Measurements from ENCODE around the gene CDH4.

The CDH4 gene

DNA sequence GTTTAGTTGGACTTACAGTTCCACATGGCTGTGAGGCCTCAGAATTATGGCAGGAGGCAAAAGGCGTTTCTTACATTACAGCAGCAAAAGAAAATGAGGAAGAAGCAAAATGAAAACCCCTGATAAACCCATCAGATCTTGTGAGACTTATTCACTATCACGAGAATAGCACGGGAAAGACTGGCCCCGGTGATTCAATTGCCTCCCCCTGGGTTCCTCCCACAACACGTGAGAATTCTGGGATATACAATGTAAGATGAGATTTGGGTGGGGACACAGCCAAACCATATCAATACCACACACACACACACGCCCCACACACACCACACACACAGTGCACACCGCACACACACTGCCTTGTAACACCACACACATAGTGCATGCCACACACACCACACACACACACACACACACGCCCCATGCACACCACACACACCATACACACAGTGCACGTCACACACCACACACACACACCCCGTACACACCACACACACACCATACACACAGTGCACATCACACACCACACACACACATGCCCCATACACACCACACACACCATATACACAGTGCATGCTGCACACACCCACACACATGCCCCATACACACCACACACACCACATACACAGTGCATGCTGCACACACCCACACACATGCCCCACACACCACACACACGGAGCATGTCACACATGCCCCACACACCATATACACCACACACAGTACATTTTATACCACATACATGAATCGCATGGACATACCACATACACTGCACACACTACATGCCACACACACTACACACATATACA, 503.1 kb downstream of the CDH4 start:
- no peak for DNase-seq (ENCODE audit: low spot score)

DNA sequence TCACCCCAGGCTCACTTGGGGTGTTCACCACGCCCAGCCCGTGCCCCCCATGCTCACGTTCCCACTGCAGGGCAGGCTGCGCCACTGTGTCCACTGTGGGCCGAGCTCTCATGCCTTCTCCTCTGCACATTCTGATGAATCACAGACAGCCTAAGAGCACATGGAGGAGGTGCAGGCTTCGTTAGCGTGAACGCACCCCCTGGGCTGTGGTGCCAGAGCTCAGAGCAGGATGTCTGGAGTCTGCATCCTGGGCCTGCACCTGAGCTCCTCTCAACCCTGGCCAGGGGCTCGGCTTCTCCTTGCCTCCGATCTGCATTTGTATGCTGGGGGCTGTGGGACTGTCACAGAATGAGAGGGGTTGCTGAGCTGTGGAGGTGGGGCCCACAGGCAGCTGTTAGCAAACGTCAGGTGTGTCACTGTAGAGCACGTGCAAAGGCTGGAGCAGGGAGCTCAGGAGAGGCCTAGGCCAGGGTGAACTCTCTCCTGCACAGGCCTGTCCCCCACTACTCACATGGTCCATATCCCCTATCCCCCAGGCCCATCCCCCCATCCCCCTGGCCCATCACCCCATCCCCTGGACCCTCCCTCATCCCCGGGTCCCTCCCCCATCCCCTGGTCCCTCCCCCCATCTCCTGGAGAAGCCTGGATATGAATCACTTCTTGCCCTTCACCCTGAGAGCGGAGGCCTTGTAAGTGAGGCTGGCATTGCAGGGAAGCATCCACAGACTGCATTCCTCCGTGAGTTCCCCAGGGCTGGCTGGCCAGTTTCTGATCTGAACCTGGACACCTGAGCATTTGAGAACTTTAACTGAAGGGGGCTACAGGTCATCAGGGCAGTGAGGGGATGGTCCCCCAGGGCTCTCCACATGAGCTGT, 504.1 kb downstream of the CDH4 start:
- no peak for DNase-seq (ENCODE audit: low spot score)

DNA sequence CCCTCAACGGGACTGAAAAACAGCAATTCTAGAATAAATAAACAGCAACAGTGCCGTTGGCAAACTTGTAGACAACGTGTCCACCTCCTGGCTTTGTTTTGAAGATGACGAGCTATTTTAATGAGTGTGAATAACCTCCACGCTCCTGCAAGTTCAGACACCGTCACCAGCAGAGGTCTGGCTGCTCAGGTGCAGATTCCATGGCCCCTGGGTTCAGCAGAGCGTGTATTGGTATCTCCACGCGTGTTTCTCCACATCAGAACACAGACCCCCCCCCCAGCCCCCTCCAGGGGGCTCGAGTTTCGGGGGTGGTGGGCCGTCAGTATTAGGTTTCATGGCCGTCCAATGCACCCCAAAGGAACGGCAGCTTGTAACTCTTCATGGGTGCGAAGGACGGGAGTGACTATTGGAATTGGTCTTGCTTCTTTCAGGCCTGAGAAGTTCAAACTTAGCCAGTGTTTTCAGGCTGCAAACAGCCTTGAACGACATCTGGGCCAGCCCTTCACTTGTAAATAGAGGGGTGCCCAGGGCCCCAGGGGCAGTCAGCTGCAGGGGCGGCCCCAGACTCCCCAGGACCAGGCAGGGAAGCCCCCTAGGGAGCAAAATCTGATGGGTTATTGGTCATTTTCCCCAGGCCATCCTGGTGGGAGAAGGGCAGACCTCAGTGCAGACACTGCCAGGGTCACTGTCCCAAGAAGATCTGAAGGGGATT, 505.1 kb downstream of the CDH4 start:
- no peak for DNase-seq (ENCODE audit: low spot score)

DNA sequence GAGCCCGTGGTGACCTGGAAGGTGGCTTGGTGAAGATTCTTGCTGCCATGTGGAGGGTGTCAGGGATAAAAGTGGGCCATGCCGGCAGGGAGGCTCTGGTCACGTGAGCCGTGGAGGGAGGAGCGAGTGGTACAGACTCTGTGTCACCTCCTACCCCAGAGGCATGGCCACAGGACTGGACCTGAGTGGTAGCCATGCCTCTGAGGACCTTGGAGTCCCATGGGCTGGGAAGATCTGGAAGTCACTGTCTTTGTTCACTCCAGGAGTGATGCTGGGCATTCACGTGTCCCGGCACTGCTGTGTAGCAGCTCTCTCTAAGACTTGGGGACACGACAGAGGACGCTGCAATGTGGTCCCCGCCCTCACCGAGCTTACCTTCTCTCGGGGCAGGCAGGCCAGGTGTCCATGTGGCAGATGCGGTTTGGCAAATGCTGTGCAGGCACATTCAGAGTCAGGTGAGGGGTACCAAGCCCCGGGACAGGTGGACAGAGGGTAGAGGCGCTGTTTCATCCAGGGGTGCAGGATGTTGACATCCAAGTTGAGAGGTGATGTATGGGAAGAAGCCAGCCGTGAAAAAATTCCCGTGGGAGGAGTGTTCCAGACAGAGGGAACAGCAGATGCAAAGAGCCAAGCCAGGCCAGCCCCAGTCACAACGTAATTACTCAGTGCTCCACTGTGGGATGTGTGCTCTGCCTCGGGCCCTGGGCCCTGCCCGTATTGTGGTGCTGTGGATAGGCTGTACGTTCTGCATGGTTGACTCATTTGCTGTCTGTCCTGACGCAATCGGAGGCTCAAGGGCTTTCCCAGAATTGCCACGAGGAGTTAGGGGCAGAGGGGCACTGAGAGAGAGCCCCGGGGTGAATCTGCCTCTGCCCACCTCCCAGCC, 505.9 kb downstream of the CDH4 start:
- DNase-seq (ENCODE audit: low spot score), result no peak

DNA sequence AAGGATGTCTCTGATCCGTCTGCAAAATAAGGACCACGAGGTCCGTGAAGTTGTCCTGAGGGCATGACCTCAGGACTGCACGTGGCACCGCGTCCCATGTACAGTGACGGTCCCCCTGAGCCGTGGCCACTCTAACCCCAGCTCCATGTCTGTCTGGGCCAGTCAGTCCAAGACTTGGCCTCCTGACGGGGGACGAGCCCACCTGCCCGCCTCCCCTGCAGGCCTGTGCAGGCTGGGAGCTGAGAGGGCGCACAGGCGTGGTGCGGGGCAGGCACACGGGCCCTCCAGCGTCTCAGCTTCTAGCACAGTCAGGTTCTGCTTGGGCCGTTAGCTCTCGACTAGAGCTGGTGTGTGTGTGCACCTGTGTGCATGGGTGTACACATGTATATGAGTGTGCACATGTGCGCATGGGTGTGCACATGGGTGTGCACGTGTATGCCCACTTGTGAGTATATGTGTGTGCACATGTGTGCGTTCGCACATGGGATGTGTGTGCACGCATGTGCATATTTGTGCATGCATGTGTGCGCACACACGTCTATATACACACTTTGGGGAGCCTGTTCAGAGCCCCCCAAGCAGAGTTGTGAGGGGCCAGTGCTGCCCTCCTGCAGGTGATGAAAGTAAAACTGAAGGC, 506.6 kb downstream of the CDH4 start:
- DNase-seq (ENCODE audit: low spot score), result no peak

DNA sequence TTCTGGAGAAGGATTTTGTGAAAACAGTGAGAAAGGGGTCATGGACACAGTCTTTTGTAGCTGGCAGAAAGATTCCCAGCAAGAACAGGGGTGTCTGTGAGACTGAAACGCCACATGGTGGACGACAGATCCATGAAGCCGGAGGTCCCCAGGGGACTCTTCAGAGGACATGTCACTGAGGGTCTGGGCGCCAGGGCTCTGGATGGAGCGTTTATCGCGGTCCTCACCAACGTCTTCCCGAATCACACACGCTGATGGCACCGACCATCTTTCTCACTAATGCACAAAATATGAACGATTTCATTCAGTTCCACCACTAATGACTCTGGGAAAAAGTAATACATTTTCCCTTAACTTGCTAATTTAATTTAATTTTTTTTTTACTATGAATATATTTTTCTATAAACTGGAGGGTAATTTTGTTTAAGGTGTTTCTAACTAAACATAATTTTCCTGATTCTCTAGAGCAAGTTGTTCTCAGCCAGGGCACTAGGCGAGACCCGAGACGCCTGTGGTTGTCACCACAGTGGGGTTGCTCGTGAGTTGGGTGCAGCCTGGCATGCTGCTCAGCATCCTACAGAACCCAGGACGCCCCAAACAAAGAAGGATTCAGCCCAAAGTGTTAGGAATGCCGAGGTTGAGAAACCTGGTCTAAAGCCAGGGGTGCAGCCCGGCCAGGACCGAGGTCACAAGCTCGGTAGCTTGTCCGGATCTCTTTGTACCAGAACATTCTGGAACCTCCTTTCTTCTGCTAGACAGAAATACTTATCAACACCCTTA, 507.4 kb downstream of the CDH4 start:
- peak; percentile 48 for DNase-seq (ENCODE audit: low spot score)

DNA sequence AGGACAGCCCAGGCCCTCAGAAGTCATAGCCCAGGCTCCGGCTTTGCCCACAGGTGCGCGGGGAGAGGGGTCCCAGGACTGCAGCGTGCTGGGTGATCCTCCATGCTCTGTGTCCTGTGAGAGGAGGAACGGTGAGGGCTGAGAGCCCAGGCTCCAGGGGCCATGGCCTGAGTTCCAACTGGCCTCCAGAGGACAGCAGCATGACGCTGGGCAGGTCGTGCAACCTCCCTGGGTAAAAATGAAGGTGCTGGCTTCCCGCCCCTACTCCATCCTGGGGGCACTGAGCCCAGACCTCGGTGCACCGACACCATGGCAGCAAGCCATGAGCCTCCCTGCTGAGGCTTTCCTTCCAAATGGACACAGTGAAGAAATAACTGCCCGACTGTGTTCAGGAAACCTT, 508.3 kb downstream of the CDH4 start:
- no peak for DNase-seq (ENCODE audit: low spot score)

DNA sequence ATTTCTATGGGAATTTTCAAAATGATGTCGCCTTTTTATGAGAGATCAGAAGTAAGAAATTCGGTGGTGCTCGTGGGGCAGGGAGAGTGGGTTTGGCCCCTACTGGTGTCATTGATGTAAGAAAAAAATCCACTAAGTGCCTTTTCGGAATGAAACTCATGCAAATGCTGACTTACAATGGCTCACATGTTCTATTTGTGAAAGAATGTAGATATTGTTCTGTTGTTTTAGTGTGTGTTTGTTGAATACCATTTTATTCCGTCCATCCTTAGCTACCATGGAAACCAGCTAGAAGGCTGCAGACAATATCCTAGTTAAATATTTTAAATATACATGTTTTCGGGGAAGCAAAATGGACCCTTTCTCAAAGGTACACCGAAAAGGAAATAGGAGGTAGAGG, 508.7 kb downstream of the CDH4 start:
- peak; percentile 96 for DNase-seq (ENCODE audit: low spot score)

DNA sequence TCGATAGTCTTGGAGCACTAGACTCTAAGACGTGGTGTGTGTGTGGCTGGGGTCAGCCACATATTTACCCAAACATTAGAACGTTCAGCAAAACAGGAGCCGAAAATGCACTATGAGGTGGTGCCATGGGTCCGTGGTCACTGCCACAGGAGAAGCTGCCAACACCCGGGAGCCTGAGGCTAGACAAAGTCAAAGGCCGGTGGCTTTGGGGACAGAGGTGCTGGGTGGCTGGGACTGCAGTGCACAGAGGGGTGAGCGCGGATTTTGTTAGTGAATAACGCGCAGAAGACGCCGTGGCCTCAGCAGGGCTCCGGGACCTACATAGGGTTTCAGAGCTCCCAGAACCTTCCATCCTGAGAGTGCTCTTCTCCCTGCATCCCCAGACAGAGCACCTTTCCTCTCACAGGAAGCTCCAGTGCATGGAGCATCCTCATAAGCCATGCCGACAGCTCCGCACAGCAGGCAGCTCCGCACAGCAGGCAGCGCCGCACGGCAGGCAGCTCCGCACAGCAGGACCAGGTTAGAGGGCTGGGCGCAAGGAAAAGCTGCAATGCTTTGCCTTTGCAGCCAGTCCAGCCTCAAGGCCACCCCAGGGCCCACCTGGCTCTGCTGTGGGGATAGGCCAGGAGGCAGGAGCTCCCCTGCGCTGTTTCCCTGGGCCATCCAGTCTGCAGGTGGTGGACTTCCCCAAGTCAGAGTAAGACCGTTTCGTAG, 509.5 kb downstream of the CDH4 start:
- no peak for DNase-seq (ENCODE audit: low spot score)

DNA sequence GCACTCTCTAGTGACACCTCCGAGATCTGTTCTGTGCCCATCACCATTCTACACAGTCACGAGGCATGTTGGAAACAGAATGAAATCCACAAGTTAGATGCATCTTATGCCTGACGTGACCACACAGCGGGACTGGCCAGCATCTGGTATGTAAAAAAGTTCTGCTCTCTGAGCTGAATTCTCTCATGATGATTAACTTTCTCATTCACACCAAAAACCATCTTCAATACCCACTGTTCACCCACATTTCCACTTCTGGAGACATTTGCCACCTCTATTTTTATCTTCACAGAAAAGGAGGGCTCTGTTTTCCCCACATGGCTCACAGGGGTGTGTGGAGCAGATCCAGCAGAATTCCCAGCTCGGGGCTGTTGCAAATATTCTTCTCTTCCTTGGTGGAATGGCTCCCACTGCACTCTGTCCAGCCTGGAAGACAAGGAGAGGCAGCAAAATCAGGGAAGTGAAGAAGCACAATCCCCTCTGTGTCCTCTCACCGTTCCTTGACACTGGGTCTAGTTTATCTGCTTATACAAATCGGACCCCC, 510.2 kb downstream of the CDH4 start:
- DNase-seq (ENCODE audit: low spot score), result peak; percentile 20

DNA sequence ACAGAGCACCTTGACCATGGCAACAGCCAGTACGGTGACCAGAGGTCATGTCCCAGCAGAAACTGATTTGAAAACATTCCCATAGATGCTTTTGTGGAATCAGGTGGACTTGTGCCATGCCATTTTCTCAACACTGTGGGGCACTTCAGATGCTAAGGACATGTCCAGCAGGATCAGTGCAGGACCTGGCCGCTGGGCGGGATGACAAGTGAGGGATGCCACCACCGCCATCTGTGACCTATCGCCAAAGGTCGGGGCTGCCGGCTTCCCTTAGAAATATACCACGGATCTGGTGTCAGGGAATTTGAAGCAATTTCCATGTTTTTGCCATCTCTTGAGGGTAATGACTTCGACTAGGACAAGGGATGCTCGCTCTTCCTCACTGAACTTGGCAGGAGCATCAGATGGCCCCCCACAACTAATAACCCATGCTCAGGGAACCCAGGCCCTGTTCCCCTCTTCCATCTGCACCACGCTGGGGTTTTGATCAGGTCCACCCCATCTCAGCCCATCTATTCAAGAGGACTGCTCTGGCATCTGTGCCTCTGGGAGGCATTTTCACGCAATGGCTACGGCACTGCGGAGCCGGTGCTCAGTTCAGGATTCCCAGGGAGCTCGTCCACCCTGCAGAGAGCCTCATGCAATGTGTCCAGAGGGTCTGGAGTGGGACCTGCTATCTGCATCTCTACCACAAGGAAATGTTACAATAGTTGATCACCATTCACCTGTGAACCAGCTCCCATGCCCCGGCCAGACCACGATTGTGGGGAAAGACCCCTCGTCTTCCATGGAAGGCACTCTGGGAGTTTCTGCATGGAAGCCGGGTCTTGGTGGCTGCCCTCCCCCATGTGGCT, 511.1 kb downstream of the CDH4 start:
- no peak for DNase-seq (ENCODE audit: low spot score)

DNA sequence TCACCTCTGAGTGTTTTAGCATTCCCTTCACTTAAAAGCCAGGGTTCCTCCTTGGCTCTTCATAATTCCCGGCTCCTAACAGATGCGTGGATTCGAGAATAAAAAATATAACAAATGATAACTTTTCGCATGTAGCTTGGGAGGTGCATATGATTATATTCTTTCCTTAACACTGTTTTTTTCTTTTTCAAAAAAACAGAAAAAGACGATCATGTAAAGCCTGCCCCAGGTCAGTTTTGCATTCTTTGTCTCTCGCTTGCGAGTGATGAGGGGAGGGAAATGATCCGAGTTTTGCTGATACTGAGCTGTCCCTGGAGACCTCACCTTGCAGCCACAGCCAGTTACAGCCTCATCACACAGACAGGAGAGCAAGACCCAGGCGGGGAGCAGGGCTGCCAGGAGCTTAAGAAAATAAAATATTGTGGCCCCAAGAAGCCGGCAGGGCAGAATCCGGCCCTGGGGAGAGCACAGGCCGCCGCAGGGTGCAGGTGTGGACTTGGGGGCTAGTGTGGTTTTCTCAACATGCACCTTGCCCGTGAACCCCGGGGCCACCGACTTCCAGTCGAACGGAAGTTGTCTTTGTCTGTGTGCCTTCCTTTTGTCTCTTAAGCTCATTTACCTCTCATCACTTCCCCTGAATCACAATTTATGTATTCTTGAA, 511.8 kb downstream of the CDH4 start:
- no peak for DNase-seq (ENCODE audit: low spot score)

DNA sequence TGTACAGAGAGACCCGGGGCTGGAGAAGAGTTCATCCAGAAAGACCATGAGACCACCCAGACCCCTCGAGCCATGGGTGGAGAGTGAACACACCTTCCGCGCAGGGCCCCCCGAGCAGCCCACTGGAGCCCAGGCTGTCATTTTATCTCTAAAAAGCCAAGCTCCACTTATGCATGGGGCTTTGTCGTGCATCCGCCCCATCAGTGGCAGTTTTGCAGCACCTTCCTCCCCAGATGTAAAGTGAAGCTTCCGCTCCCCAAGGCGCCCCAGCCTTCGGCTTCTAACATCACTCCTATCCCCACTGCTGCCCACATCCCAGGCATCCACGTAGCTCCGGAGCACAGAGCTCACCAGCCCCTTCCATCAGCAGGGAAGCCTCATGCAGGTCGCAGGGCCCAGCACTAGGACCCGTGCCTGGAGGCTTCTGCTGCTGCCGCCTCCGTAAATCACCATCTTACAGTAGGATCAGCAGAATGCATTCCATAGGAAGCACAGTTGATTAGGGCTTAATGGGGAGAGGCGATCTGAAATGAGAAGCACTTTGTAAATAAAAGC, 512.5 kb downstream of the CDH4 start:
- no peak for DNase-seq (ENCODE audit: low spot score)

DNA sequence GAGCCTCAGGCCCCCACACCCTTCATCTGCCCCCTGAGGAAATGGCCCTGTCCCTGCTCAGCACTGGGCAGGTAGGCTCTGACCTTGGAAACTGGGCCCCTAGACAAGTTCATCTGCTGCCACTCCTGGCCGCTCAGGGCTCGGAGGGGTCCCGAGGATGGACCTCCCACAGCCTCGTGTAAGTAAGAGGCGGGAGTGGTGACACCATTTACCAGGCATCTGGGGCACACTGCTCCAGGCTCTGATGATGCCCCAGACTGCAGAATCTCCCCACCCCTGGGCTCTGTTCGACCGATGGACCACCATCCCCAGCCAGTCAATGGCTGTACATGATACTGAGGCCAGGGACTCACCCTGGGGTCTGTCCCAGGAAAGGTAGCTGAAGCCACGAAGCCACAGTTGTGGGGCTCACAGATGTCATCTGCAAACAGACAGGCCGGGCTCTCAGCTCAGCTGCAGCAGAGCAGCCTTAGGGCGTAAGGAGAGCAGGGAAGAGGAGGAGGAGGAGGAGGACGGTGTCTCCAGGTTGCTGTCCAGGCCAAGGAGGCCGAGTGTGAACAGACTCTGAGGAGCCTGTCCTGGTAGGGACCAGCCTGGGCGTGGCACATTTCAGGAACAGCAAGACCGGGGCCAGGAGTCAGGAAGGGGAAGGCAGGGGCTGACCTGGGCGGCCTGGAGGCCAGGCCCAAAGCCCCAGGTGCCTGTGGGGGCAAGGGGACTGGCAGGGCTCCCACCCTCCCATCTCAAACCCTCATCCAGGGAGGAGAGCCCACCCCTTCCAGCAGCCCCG, 513.2 kb downstream of the CDH4 start:
- no peak for DNase-seq (ENCODE audit: low spot score)

DNA sequence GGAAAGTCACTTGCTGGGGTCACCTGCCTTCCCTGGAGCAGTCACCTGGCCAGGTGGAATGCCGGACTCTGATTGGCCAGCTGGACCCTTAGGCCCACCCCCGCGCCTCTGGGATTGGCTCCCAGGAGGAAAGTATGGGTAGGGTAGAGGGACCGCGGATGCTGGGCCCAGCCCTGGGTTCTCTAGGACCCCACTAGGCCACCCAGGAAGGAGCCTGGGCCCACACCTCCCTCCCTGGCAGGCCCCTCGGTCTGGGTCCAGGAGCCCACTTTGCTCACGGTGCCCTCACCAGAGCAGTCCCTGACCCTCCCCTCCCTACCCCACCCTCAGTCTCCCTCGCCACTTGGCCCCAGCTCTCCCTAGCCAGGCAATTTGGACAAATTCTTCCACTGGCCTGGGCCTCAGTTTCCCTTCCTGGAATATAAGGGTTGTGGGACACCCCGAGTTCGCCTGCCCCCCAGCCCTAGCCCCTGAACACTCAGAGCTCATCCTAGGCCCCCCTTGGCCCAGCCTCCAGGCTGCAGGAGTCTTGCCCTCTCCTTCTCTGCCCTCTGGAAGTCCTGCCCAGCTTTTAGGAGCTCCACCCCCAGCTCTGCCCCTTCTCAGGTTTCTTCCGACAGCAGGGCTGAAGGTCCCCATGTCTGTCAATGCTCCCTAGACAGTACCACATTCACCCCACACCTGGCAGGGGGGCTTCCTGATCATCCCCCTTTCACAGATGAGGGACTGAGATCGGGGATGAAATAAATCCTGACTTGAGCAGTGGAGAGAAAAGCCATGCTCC, 514.0 kb downstream of the CDH4 start:
- no peak for DNase-seq (ENCODE audit: low spot score)
